ENCODE data around the gene SUSD2.
"Not testable (repeated sequence)": the region's sequence is repeated elsewhere in the genome, so short reads cannot be mapped to it uniquely, and the experiment has no call there.

The SUSD2 gene

DNA sequence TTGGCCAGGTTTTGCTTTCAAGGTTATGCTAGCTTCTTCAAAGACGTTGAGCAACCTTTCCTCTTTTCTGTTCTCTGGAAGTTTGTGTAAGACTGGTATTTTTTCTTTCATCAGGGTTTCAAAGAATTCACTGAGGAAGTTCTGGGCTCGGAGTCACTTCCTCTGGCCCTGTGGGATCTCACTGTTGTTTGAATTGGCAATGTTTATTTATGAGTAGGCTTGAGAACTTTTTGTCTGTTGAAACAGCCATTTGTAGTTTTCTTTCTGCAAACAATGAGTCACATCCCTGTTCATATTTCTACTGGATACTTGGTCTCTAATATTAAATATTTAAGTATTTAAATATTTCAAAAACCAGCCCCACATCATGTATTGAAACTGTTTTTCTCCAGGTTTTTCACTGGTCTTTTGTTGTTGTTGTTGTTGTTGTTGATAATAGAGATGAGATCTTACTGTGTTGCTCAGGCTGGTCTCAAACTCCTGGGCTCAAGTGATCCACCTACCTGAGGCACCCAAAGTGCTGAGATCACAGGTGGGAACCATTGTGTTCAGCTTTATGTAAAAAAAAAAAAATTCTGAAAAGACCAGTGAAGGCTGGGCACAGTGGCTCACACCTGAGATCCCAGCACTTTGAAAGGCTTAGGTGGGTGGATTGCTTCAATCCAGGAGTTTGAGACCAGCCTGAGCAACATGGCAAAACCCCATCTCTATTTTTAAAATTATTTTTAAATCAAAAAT, 26.9 kb downstream of the SUSD2 start:
- H3K4me3 ChIP-seq (ENCODE audit: low read depth, low read length) = no peak overlapping the region
- TF ChIP-seq CTCF (IDR thresholded peaks at IDR 0.05; ENCODE audit: low read depth, low read length, missing control alignments) = no peak
- no peak for DNase-seq (ENCODE audit: low read depth)

DNA sequence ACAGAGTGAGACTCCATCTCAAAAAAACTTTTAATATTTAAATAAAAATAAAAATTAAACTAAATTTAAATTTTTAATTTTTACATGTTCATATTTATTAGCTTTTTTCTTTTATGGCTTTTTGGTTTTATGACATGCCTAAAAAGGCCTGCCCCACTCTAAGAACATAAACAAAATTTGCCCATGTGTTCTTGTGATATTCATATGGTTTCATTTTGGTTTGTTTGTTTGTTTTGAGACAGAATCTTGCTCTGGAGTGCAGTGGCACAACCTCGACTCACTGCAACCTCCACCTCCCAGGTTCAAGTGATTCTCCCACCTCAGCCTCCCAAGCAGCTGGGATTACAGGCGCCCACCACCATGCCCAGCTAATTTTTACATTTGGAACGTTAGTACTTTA, 27.7 kb downstream of the SUSD2 start:
- no peak for DNase-seq (ENCODE audit: low read depth)
- TF ChIP-seq CTCF (IDR thresholded peaks at IDR 0.05; ENCODE audit: low read depth, low read length, missing control alignments) = no peak
- H3K4me3 ChIP-seq (ENCODE audit: low read depth, low read length) = no peak overlapping the region

- no peak overlapping the region for H3K4me3 ChIP-seq (ENCODE audit: low read depth, low read length)
- no peak for TF ChIP-seq CTCF (IDR thresholded peaks at IDR 0.05; ENCODE audit: low read depth, low read length, missing control alignments)
- no peak for DNase-seq (ENCODE audit: low read depth)
Measured at GRCh38 chr22:24209687-24210086, 28.4 kb downstream of the SUSD2 start.

GRCh38 chr22:24210409-24210808, 29.1 kb downstream of the SUSD2 start:
- not testable (repeated sequence) for H3K4me3 ChIP-seq (ENCODE audit: low read depth, low read length); DNase-seq (ENCODE audit: low read depth)

- not testable (repeated sequence) for DNase-seq (ENCODE audit: low read depth)
Measured at GRCh38 chr22:24211716-24212115, 30.4 kb downstream of the SUSD2 start.

DNA sequence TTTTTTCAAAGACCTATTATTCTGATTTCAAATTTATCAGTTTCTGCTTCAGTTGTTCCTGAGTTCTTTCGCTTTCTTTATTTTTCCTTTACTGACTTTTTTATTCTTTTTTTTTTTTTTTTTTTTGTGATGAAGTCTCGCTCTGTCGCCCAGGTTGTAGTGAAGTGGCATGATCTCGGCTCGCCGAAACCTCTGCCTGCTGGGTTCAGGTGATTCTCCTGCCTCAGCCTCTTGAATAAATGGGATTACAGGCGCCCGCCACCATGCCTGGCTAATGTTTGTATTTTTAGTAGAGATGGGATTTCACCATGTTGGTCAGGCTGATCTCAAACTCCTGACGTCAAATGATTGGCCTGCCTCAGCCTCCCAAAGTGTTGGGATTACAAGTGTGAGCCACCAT, 31.8 kb downstream of the SUSD2 start:
- not testable (repeated sequence) for DNase-seq (ENCODE audit: low read depth); H3K4me3 ChIP-seq (ENCODE audit: low read depth, low read length)

More at GRCh38 chr22:24211716-24212115, 30.4 kb downstream of the SUSD2 start:
- H3K4me3 ChIP-seq (ENCODE audit: low read depth, low read length) = not testable (repeated sequence)

DNA sequence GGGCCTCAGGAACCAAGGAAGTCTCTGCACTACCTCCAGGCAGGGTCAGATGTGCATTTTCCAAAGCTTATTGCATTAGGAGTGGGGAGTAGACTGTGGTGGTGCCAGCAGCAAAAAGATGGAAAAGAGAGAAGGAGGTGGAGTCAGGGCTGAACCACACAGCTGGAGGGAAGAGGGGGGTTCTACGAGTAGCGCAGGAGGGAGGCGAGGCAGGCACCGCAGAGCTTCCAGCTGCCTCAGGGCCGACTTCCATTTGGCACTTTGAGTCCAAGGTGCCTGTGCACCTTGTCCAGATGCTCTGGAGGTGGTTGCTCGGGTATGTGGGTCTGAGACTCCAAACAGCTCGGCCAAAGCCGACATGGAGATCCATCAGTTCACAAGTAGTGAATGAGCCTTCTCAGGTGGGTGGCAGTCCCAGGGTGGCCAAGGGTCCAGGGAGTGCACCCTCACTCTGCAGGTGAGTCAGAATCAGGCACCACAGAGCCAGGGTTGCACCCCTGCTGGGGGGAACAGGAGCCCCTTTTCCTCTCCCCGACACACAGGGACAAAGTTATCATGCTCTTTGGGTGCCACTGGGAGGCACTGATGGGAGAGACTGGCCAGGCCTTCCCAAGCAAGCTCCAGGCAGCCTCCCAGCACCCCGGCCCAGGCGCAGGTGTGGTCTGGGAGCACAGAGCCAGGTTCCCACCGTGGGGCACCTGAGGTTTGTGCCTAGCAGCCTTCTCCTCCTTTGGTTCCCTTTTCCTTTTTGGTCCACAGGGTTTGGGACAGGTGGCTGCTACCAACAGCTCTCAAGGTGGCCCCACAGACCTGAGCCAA, 33.4 kb downstream of the SUSD2 start:
- TF ChIP-seq CTCF (IDR thresholded peaks at IDR 0.05; ENCODE audit: low read depth, low read length, missing control alignments) = no peak
- H3K4me3 ChIP-seq (ENCODE audit: low read depth, low read length) = no peak overlapping the region
- DNase-seq (ENCODE audit: low read depth) = no peak

DNA sequence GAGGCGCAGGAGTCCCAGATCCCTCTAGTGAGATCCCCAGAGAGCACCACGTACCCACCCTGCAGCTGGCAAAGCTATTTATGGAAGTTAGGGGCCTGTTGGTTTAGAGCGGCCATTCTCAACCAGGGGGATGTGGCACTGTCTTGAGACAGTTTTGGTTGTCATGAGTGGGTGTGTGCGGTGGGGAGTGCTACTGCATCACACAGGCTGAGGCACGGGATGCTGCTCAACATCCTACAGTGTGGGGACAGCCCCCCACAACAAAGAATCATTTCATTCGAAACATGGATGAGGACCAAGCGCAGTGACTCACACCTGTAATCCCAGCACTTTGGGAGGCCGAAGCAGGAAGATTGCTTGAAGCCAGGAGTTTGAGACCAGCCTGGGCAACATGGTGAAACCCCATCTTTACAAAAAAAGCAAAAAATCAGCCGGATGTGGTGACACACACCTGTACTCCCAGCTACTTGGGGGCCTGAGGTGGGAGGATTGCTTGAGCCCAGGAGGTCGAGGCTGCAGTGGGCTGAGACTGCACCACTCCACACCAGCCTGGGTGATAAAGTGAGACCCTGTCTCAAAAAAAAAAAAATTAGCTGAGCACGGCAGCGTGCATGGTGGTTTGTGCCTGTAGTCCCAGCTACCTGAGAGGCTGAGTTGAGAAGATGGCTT, 35.4 kb downstream of the SUSD2 start:
- no peak for DNase-seq (ENCODE audit: low read depth)
- no peak for TF ChIP-seq CTCF (IDR thresholded peaks at IDR 0.05; ENCODE audit: low read depth, low read length, missing control alignments)

More for the DNA sequence above, 35.4 kb downstream of the SUSD2 start:
- H3K4me3 ChIP-seq (ENCODE audit: low read depth, low read length) = no peak overlapping the region
